CD14-positive monocyte (primary cell): ENCODE measurements around the gene PCCA. TPM values are rescaled to one million over a fixed set of nuclear protein-coding genes. Genes with fewer than 3 reads are reported as not detected.
A peak's percentile ranks its signal among the peaks of the same experiment; 100 is the strongest.

ENCODE experiments used
- DNase-seq, 3 donors: peaks; one replicate each; pipeline ENCODE4 v3.0.0-alpha.2; 2011 to 2022
- H2AFZ ChIP-seq: 2 replicates; pipeline ENCODE4 v1.6.0; 2012; ENCODE audit warnings: mild to moderate bottlenecking, low read depth, low read length, inconsistent platforms; ENCODE audit not compliant: insufficient read depth, poor library complexity, severe bottlenecking
- H3K27ac ChIP-seq, 2 donors: 1 replicate in 1 of 2; 2 replicates in 1 of 2; pipeline ENCODE4 v1.5.1; 2012 to 2013; ENCODE audit warnings: low read length in 2 of 2, control low read depth in 1 of 2, inconsistent platforms in 1 of 2, low read depth in 1 of 2, mild to moderate bottlenecking in 1 of 2
- H3K27me3 ChIP-seq, 2 donors: one replicate each; pipeline versions ENCODE4 v1.6.0 to v1.6.1; 2011 to 2013; ENCODE audit warnings: low read length in 2 of 2; ENCODE audit not compliant: control insufficient read depth in 2 of 2, insufficient read depth in 2 of 2
- H3K36me3 ChIP-seq, 2 donors: replicated peaks in 1 of 2; 1 replicate in 1 of 2; 2 replicates in 1 of 2; pipeline versions ENCODE4 v1.5.1 to v1.6.1; 2012 to 2013; ENCODE audit warnings: low read length in 2 of 2, control low read depth in 1 of 2, inconsistent platforms in 1 of 2, mild to moderate bottlenecking in 1 of 2; ENCODE audit not compliant: insufficient read depth in 2 of 2, control insufficient read depth in 1 of 2
- H3K4me1 ChIP-seq, 2 donors: 1 replicate in 1 of 2; 2 replicates in 1 of 2; pipeline versions ENCODE4 v1.5.1 to v1.6.1; 2012 to 2013; ENCODE audit warnings: low read length in 2 of 2, control low read depth in 1 of 2, inconsistent platforms in 1 of 2, mild to moderate bottlenecking in 1 of 2, moderate library complexity in 1 of 2; ENCODE audit not compliant: insufficient read depth in 2 of 2, control insufficient read depth in 1 of 2
- H3K4me2 ChIP-seq: replicated peaks from 2 replicates; pipeline ENCODE3; 2012; ENCODE audit warnings: low read length, moderate library complexity, mild to moderate bottlenecking; ENCODE audit not compliant: poor library complexity, severe bottlenecking; ENCODE audit errors: extremely low read depth
- H3K4me3 ChIP-seq, 3 experiments: fragments of 200-600 bp in 1 of 3; sonication (generic) in 1 of 3; replicated peaks in 1 of 3; 1 replicate in 2 of 3; 2 replicates in 1 of 3; pipeline ENCODE4 v1.5.1; 2011 to 2013; ENCODE audit warnings: low read length in 3 of 3, mild to moderate bottlenecking in 3 of 3, control low read depth in 2 of 3, low read depth in 2 of 3, inconsistent platforms in 1 of 3, moderate library complexity in 1 of 3
- H3K79me2 ChIP-seq: 2 replicates; pipeline ENCODE4 v1.6.0; 2012; ENCODE audit warnings: mild to moderate bottlenecking, control low read depth, inconsistent platforms, low read length, moderate library complexity; ENCODE audit not compliant: insufficient read depth
- H3K9ac ChIP-seq: 2 replicates; pipeline ENCODE4 v1.6.0; 2017; ENCODE audit warnings: low read length, mild to moderate bottlenecking; ENCODE audit not compliant: insufficient read depth, poor library complexity, severe bottlenecking
- H3K9me3 ChIP-seq, 2 donors: replicated peaks in 1 of 2; 1 replicate in 1 of 2; 2 replicates in 1 of 2; pipeline versions ENCODE4 v1.5.1 to v1.6.1; 2012 to 2013; ENCODE audit warnings: low read length in 2 of 2, control low read depth in 1 of 2; ENCODE audit not compliant: control insufficient read depth in 1 of 2, insufficient read depth in 1 of 2
- H4K20me1 ChIP-seq: 2 replicates; pipeline ENCODE4 v1.6.0; 2012; ENCODE audit warnings: mild to moderate bottlenecking, low read length, control low read depth, moderate library complexity; ENCODE audit not compliant: insufficient read depth
- H3K27ac Mint-ChIP-seq, 7 donors: one replicate each; pipeline ENCODE4 v1.8.0; 2020; ENCODE audit warnings: mild to moderate bottlenecking in 7 of 7, mixed read lengths in 7 of 7, moderate library complexity in 6 of 7, inconsistent platforms in 2 of 7
- H3K27me3 Mint-ChIP-seq, 3 donors: one replicate each; pipeline ENCODE4 v1.8.0; 2021 to 2022; ENCODE audit warnings: low read depth in 3 of 3, mild to moderate bottlenecking in 3 of 3, mixed read lengths in 3 of 3, moderate library complexity in 3 of 3, inconsistent platforms in 1 of 3
- H3K36me3 Mint-ChIP-seq, 2 donors: one replicate each; pipeline ENCODE4 v1.8.0; 2020; ENCODE audit warnings: mixed read lengths in 2 of 2, inconsistent platforms in 1 of 2, mild to moderate bottlenecking in 1 of 2
- H3K4me1 Mint-ChIP-seq: one replicate; pipeline ENCODE4 v1.8.0; 2020; ENCODE audit warnings: mild to moderate bottlenecking, mixed read lengths
- H3K4me3 Mint-ChIP-seq, 2 donors: one replicate each; pipeline ENCODE4 v1.8.0; 2020; ENCODE audit warnings: mild to moderate bottlenecking in 2 of 2, mixed read lengths in 2 of 2, moderate library complexity in 1 of 2
- H3K9me3 Mint-ChIP-seq, 7 donors: one replicate each; pipeline ENCODE4 v1.8.0; 2020 to 2022; ENCODE audit warnings: mixed read lengths in 7 of 7, mild to moderate bottlenecking in 6 of 7, moderate library complexity in 6 of 7, inconsistent platforms in 2 of 7
- WGBS: methylation state at CpG from one replicate; pipeline ENCODE4 v1.1.5; 2013; ENCODE audit warnings: missing lambda C conversion rate; ENCODE audit not compliant: insufficient coverage; 5-methylcytosine and 5-hydroxymethylcytosine counted together
- intact Hi-C, 2 donors: fragments of 100-400 bp; cut with micrococcal nuclease; formaldehyde crosslinking; loops; one replicate each; pipeline versions ENCODE4 v1.15.0 to v1.15.1; 2023
- polyA plus RNA-seq, 3 donors: library from polyadenylated mRNA; depleted of rRNA in 1 of 3; unstranded in 2 of 3; stranded (reverse) in 1 of 3; fragments of 300-500 nt in 2 of 3; fragments of >200 nt in 1 of 3; fragmentation: Illumina TruSeq in 2 of 3; gene quantifications; 1 replicate in 2 of 3; 2 replicates in 1 of 3; pipeline ENCODE4 v1.2.3, GENCODE V29; 2012 to 2021
- TF ChIP-seq, protein P1 (sequence below): fragments of 200-600 bp; IDR thresholded peaks from one replicate; pipeline ENCODE4 v1.8.0; 2022; ENCODE audit warnings: antibody characterized with exemption, mild to moderate bottlenecking

PCCA gene
- polyA plus RNA-seq, 3 donors: 4.4 to 13.5 (median 11.9) TPM

DNA sequence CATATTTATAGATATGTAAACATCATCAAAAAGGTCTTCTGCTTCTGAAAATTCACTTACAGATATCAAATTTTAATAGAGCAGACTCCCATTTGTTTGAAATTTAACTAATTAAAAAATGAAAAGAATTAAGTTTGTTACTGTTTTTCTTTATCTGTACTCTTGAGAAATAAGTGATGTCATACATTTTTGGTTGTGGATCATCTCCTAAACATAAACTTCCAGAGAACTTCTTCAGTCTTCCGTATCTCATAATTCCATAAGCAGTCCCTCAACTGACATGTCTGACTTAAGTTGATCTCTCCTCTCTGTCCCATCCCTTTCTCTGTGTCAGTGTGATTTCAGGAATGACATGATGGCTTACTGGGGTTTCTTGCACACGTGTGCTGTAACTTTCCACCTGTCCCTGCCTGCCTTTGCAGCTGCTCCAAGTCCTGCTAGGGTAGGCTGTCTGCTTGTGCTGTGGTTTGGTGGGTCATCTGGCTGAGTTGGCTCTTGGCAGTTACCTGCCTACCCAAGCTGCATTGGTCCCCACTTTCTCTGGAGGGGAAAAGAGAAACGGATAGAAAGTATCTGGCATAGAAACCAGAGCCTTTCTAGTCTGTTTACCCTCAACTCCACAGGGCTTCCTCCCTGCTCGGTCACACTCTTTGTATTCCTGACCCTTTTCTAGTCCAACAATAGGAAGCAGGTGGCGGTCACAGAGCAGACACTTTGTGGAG is 372.6 kb downstream of the PCCA start:
- no peak overlapping the region for H3K27ac ChIP-seq
- no peaks in the 10 kb centered on the region for H4K20me1 ChIP-seq
- H3K9ac ChIP-seq: no peak overlapping the region
- no peaks in the 10 kb centered on the region for H3K27me3 ChIP-seq
- Mint-ChIP-seq H3K36me3 (peaks cover 1 to 9% of the 10 kb centered on the region in 2 donors), H3K27me3 (peaks cover 0 to 3% (median 0%) of the 10 kb centered on the region in 3 donors), H3K9me3 (peaks cover 3 to 13% (median 5%) of the 10 kb centered on the region in 7 donors), H3K27ac (peak overlapping the region in 1 of 7 donors; percentile 51), H3K4me1 (no peaks in the 10 kb centered on the region), H3K4me3 (no peak overlapping the region)
- no peaks in the 10 kb centered on the region for H3K79me2 ChIP-seq
- H3K4me1 ChIP-seq: no peaks in the 10 kb centered on the region
- 40% methylated on average over 1 of the region's 5 CpGs for WGBS
- peaks cover 0 to 7% of the 10 kb centered on the region in 2 donors for H3K9me3 ChIP-seq
- H2AFZ ChIP-seq: no peak overlapping the region
- no peak overlapping the region for H3K4me3 ChIP-seq
- H3K36me3 ChIP-seq: no peaks in the 10 kb centered on the region
- H3K4me2 ChIP-seq: no peak overlapping the region
- intact Hi-C loops: no loop called here
- TF ChIP-seq, protein P1, sequence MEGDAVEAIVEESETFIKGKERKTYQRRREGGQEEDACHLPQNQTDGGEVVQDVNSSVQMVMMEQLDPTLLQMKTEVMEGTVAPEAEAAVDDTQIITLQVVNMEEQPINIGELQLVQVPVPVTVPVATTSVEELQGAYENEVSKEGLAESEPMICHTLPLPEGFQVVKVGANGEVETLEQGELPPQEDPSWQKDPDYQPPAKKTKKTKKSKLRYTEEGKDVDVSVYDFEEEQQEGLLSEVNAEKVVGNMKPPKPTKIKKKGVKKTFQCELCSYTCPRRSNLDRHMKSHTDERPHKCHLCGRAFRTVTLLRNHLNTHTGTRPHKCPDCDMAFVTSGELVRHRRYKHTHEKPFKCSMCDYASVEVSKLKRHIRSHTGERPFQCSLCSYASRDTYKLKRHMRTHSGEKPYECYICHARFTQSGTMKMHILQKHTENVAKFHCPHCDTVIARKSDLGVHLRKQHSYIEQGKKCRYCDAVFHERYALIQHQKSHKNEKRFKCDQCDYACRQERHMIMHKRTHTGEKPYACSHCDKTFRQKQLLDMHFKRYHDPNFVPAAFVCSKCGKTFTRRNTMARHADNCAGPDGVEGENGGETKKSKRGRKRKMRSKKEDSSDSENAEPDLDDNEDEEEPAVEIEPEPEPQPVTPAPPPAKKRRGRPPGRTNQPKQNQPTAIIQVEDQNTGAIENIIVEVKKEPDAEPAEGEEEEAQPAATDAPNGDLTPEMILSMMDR: no peak
- DNase-seq: no peak

DNA sequence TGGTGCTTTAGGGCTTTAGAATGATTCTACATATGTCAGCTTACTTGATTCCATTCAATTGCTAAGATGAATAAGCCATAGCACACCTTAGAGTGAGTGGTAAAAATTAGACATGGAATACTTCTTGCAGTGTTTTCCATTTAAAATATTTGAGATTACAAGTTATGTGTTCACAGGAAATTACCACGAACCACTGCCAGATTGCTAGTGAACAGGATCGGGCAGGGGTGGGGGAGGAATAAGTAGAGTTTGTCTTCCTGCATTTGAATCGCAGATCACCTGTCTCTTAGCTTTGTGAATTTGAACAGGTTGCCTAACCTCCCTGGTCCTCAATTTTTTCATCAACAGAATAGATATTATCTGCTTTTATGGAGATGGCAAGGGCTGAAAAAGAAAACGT is 375.1 kb downstream of the PCCA start:
- Mint-ChIP-seq H3K36me3 (peaks cover 0 to 3% of the 10 kb centered on the region in 2 donors), H3K9me3 (peaks cover 0 to 10% (median 5%) of the 10 kb centered on the region in 7 donors), H3K27me3 (peaks cover 0 to 3% (median 0%) of the 10 kb centered on the region in 3 donors), H3K4me3 (no peak overlapping the region), H3K27ac (no peak overlapping the region), H3K4me1 (no peaks in the 10 kb centered on the region)
- no peak overlapping the region for H3K4me3 ChIP-seq
- no peaks in the 10 kb centered on the region for H3K79me2 ChIP-seq
- WGBS: 60% methylated on average over 1 of the region's 4 CpGs
- no peak overlapping the region for H2AFZ ChIP-seq
- DNase-seq: no peak
- no peak overlapping the region for H3K4me2 ChIP-seq
- H3K27ac ChIP-seq: no peak overlapping the region
- no peaks in the 10 kb centered on the region for H3K36me3 ChIP-seq
- TF ChIP-seq, protein P1: no peak
- no peaks in the 10 kb centered on the region for H4K20me1 ChIP-seq
- H3K9ac ChIP-seq: no peak overlapping the region
- H3K27me3 ChIP-seq: no peaks in the 10 kb centered on the region
- H3K9me3 ChIP-seq: peaks cover 0 to 4% of the 10 kb centered on the region in 2 donors
- intact Hi-C loops: no loop called here
- no peaks in the 10 kb centered on the region for H3K4me1 ChIP-seq
